NCI-H2196 treated with DMSO at 0.1 percent for 48 hours (cell line): ENCODE results near the gene ALKBH4.
A peak's percentile ranks its signal among the peaks of the same experiment; 100 is the strongest.
"Not testable (repeated sequence)": the region's sequence is repeated elsewhere in the genome, so short reads cannot be mapped to it uniquely, and the experiment has no call there.

Source experiments
- DNase-seq: peaks from one replicate; lab custom pipeline; 2025; ENCODE audit not compliant: unreplicated experiment; lab: John Stamatoyannopoulos, UW

The ALKBH4 gene

GRCh38 chr7:102464577-102465280 is at the start of gene ALKBH4, which contains the start of gene LRWD1:
Gene ALKBH4 (minus strand): TSS chr7:102464863. CDS start chr7:102464836, 27 bp downstream.
Gene LRWD1 (plus strand): TSS chr7:102464984. CDS start chr7:102465081, 97 bp downstream.
- DNase-seq: peak; percentile 82

- DNase-seq: not testable (repeated sequence)
Measured at GRCh38 chr7:102512642-102513221, 48.1 kb upstream of the ALKBH4 start.

DNA sequence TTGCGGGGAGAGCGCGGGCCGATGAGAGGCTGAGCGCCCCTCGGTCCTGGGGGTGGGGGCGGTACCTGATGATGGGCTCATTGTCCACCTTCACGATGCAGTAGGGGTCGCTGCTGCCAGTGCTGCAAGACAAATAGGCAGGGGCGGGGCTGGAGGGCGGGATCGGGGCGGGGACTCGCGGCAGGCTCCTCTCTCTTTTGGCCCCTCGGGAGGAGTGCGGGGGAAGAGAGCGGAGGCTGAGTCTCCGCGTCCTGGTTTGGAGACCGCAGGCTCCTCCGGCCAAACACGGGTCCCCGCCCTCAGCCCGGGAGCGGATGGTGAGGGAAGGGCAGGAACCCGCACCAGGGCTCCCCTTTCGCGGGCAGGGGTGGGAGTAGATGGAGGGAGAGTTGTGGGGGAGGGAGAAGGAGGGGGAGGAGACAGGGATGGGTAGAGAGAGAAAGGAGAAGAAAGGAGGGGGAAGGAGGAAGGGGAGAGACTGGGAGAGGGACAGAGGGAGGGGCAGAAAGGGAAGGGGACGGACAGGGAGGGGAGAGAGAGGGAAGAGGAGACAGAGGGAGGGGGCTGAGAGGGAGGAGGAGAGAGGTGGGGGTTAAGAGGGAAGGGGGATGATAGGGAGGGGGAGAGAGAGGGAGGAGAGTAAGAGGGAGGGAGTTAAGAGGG is 47.3 kb upstream of the ALKBH4 start:
- not testable (repeated sequence) for DNase-seq

DNA sequence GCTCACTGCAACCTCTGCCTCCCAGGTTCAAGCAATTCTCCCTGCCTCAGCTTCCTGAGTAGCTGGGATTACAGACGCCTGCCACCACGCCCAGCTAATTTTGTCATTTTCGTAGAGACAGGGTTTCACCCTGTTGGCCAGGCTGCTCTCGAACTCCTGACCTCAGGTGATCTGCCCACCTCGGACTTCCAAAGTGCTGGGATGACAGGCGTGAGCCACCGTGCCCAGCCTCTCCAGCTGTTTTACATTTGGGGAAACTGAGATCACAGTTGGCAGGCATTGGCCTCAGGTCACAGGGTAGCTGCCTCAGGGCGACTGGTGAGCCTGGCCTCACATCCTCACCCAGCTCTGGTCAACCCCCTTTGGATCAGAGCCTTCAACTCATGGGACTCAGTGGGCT is 45.9 kb upstream of the ALKBH4 start:
- DNase-seq: not testable (repeated sequence)

- not testable (repeated sequence) for DNase-seq
Measured at GRCh38 chr7:102507410-102508088, 42.9 kb upstream of the ALKBH4 start.

GRCh38 chr7:102505298-102506185 is 40.9 kb upstream of the ALKBH4 start:
- not testable (repeated sequence) for DNase-seq

GRCh38 chr7:102503141-102503540 is 38.5 kb upstream of the ALKBH4 start:
- DNase-seq: not testable (repeated sequence)

GRCh38 chr7:102498321-102498720 is 33.7 kb upstream of the ALKBH4 start:
- DNase-seq: not testable (repeated sequence)

- not testable (repeated sequence) for DNase-seq
Measured at GRCh38 chr7:102497308-102497707, 32.6 kb upstream of the ALKBH4 start.

DNA sequence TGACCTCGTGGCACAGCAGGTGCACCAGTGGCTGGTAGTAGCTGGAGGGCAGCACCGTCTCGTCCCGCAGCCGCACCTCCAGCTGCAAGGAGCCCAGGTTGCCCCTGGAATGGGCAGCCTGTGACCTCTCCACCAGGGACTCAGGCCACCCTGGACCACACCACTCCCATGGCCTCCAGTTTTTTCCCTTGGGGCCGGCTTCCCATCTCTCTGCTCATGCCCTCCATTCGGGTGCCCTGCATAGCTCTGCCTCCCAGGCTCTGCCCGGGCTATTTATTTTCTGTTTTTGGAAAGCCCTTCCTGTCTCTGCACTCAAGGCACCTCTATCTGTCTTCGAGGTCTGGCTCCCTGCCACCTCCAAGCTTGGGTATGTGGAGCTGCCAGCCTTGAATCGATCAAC is 32.2 kb upstream of the ALKBH4 start:
- not testable (repeated sequence) for DNase-seq

DNA sequence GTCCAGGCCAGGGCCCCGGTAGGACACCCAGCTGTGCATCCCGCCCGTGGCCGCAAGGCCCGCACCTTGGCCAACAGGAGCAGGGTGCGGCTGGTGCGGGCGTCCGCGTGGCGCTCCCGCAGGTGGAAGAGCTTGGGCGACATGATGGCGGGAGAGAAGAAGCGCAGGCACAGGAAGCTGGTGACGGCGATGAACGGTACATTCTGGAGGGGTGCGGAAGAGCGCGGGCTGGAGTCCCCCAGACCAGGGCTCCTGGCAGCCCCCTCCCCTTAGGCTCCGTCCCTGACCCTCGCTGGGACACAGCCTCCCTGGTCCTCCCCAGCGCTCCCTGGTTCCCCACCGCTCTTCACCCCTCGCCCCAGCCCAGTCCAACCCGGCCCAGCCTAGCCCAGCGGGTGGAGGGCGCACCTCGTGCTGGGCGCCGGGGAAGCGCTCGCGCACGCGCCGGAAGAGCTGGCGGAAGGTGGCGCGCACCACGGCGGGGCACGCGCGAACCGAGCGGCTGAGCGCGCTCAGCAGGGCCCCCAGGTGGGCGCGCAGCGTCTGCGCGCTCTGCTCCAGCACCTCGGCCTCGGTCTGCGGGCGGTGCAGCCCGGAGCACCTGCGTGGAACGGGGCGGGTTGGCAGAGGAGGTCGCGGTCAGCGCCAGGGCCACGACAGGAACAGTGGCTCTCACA is 29.9 kb upstream of the ALKBH4 start:
- not testable (repeated sequence) for DNase-seq

- DNase-seq: not testable (repeated sequence)
Measured at GRCh38 chr7:102494026-102494425, 29.4 kb upstream of the ALKBH4 start.

DNA sequence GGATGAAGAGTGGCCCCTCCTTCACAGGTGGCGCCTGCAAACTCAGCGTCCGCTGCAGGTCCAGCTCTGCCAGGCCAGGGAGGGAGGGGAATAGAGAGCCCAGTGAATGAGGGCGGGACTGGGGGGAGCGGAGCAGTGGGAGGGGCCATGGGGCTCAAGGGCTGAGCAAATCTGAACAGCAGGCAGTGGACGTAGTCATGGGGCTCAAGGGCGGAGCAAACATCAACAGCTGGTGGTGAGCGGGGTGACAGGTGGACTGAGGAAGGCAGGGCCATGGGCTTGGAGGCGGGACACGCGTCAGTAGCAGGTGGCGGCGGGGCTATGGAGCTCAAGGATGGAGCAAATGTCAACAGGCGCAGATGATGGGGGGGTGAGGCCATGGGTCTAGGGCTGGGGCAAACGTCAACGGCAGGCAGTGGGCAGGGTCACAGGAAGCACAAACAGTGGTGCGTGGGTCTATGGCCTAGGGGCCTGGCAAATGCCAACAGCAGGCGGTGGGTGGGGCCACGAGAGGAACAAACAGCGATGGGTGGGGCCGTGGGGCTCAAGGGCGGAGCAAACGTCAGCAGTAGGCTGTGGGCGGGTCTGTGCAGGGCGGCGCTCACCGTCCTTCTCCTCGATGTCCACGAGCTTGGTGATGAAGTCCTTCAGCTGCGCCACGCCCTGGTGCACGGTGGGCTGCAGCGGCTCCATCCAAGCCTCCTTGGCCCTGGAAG is 28.7 kb upstream of the ALKBH4 start:
- DNase-seq: not testable (repeated sequence)

DNA sequence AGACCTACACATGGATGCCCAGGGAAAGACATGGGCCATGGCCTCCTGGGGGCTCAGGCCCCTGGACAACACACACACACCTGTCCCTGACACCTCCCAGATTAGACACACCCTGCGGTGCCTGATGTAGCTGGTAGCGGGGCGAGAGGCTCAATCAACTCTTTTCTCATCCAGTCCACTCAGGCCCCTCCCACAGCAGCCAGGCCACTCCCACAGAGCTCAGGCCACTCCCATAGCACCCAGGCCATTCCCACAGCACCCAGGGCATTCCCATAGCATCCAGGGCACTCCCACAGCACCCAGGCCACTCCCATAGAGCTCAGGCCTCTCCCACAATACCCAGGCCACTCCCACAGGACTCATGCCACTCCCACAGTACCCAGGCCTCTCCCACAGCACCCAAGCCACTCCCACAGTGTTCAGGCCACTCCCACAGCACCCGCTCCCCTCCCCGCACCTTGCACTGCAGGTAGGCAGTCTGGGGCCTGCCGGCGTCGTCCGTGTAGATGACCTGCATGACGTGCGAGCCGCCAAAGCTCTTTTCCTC is 25.9 kb upstream of the ALKBH4 start:
- DNase-seq: not testable (repeated sequence)

- not testable (repeated sequence) for DNase-seq
Measured at GRCh38 chr7:102484317-102484716, 19.7 kb upstream of the ALKBH4 start.

DNA sequence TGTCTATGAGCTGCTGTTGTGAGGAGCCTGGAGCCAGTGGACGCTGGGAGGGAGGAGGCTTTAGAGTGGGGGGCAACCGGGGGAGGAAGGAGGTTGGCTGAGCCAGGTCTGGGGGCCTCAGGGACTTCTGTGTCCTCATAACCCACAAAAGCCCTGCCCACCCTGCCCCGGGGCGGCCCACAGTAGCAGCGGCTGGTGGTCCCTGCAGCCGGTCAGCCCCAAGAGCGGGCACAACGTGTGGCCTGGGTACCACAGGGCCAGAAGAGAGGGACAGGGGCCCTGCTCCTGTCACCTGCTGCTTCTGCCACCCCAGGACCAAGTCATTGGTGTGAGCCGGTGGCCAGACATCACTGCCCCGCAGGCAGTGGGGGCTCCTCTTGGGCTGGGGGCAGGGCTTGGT is 17.3 kb upstream of the ALKBH4 start:
- DNase-seq: not testable (repeated sequence)

DNA sequence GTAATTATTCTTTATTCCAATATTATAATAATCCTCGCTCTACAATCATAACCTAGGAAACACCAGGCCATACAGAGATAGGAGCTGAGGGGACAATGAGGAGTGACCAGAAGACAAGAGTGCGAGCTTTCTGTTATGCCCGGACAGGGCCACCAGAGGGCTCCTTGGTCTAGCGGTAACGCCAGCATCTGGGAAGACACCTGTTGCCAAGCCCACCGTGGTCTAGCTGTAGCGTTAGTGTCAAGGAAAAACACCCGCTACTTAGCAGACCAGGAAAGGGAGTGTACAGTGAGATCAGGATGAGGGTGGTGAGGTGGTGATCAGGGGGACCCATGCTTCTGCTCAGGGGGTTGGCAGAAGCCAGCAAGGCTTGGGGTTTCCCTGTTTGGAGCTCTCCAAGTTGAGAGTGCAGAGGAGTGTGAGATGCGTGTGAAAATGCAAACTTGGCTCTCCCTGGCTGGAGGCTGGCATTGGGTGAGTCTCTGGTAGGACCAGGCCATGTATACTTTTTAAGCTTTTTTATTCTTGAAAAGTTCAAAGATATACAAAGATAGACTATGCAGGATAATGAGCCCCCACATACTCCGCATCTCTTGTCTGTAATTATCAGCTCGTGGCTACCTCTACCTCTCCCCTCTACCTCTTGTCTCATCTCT is 15.4 kb upstream of the ALKBH4 start:
- DNase-seq: not testable (repeated sequence)

DNA sequence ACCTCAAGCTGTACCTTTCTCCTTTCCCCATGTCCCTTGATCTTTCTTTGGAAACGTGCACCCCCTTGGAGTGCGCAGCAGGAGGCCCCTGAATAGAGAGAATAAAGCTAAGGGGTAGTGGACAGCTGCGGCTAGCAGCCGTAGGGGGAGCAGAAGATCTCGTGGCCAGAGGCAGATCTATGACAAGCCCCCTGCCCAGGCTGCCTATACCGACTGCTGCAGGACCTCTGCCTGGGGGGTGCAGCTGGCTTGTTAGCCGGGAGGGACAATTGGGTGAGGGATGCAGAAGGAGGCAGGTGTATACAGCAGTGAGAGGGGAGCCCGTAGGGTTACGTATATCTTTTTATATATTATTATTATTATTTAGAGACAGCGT is 14.5 kb upstream of the ALKBH4 start:
- DNase-seq: not testable (repeated sequence)
